GM18498 (cell line): Measurements from ENCODE around the gene CEBPZ.
A peak's percentile ranks its signal among the peaks of the same experiment; 100 is the strongest.
"Not testable (repeated sequence)": the region's sequence is repeated elsewhere in the genome, so short reads cannot be mapped to it uniquely, and the experiment has no call there.

ENCODE experiments used
- ATAC-seq: cut with Tn5 transposase; IDR thresholded peaks from one replicate; pipeline ENCODE4 v1.9.1; 2021; ENCODE audit warnings: mild to moderate bottlenecking, moderate library complexity; ENCODE audit not compliant: unreplicated experiment

Gene CEBPZ

GRCh38 chr2:37231241-37232130, at the start of gene CEBPZ, which contains the start of gene NDUFAF7:
Gene CEBPZ, minus strand, starts transcription at chr2:37231596. Its CDS starts 29 bp downstream, at chr2:37231567.
Gene NDUFAF7, plus strand, starts transcription at chr2:37231658. Its CDS starts 48 bp downstream, at chr2:37231706.
- peak; percentile 97 for ATAC-seq

GRCh38 chr2:37276291-37276690, 44.9 kb upstream of the CEBPZ start:
- ATAC-seq = no peak

GRCh38 chr2:37274359-37274965, 43.1 kb upstream of the CEBPZ start:
- ATAC-seq = no peak

GRCh38 chr2:37271376-37272067, 40.1 kb upstream of the CEBPZ start:
- ATAC-seq = no peak

- ATAC-seq = no peak
Measured at GRCh38 chr2:37268111-37268510, 36.7 kb upstream of the CEBPZ start.

GRCh38 chr2:37267685-37268084, 36.3 kb upstream of the CEBPZ start:
- no peak for ATAC-seq

- ATAC-seq = no peak
Measured at GRCh38 chr2:37263839-37264238, 32.4 kb upstream of the CEBPZ start.

GRCh38 chr2:37262522-37262921, 31.1 kb upstream of the CEBPZ start:
- no peak for ATAC-seq

GRCh38 chr2:37250869-37251740, 19.7 kb upstream of the CEBPZ start:
- no peak for ATAC-seq

GRCh38 chr2:37246205-37246604, 14.8 kb upstream of the CEBPZ start:
- ATAC-seq = no peak

- no peak for ATAC-seq
Measured at GRCh38 chr2:37244755-37245154, 13.4 kb upstream of the CEBPZ start.

- peak; percentile 97 for ATAC-seq
Measured at GRCh38 chr2:37244017-37244416, 12.6 kb upstream of the CEBPZ start.

GRCh38 chr2:37243435-37243834, 12.0 kb upstream of the CEBPZ start:
- no peak for ATAC-seq

GRCh38 chr2:37232131-37232933, 936 bp upstream of the CEBPZ start:
- no peak for ATAC-seq

GRCh38 chr2:37230581-37230980, 815 bp downstream of the CEBPZ start:
- no peak for ATAC-seq

GRCh38 chr2:37228788-37229187, 2.6 kb downstream of the CEBPZ start:
- no peak for ATAC-seq

- ATAC-seq = no peak
Measured at GRCh38 chr2:37226863-37227262, 4.5 kb downstream of the CEBPZ start.

GRCh38 chr2:37225129-37225528, 6.3 kb downstream of the CEBPZ start:
- ATAC-seq = not testable (repeated sequence)

GRCh38 chr2:37224063-37224462, 7.3 kb downstream of the CEBPZ start:
- ATAC-seq = no peak

GRCh38 chr2:37223131-37223530, 8.3 kb downstream of the CEBPZ start:
- no peak for ATAC-seq
